Fibroblast of mammary gland (primary cell): Measurements from ENCODE around the gene CEP70.

Source experiments
- DNase-seq: peaks from one replicate; pipeline ENCODE4 v3.0.0-alpha.2; 2010; ENCODE audit warnings: low read depth
- H3K4me3 ChIP-seq: 2 replicates; pipeline ENCODE4 v1.5.1; 2011; ENCODE audit warnings: low read depth, mild to moderate bottlenecking, low read length, moderate library complexity; ENCODE audit not compliant: control insufficient read depth
- CTCF ChIP-seq: conservative IDR thresholded peaks from 2 replicates; pipeline ENCODE4 v1.5.1; 2011; ENCODE audit warnings: low read depth, low read length, inconsistent platforms; ENCODE audit not compliant: control insufficient read depth, insufficient read depth

The CEP70 gene

GRCh38 chr3:138468886-138469285, 125.2 kb downstream of the CEP70 start:
- DNase-seq = no peak
- TF ChIP-seq CTCF = no peak
- no peak overlapping the region for H3K4me3 ChIP-seq

- DNase-seq = no peak
- H3K4me3 ChIP-seq = no peak overlapping the region
- no peak for TF ChIP-seq CTCF
Measured at GRCh38 chr3:138468451-138468850, 125.6 kb downstream of the CEP70 start.

- no peak for TF ChIP-seq CTCF
Measured at GRCh38 chr3:138467931-138468330, 126.1 kb downstream of the CEP70 start.

GRCh38 chr3:138465925-138466324, 128.1 kb downstream of the CEP70 start:
- H3K4me3 ChIP-seq = no peak overlapping the region
- no peak for DNase-seq
- no peak for TF ChIP-seq CTCF

More at GRCh38 chr3:138467931-138468330, 126.1 kb downstream of the CEP70 start:
- no peak overlapping the region for H3K4me3 ChIP-seq
- no peak for DNase-seq

- no peak for DNase-seq
- no peak for TF ChIP-seq CTCF
- no peak overlapping the region for H3K4me3 ChIP-seq
Measured at GRCh38 chr3:138465451-138465850, 128.6 kb downstream of the CEP70 start.

GRCh38 chr3:138464491-138464860, 129.6 kb downstream of the CEP70 start:
- DNase-seq = no peak
- no peak overlapping the region for H3K4me3 ChIP-seq
- no peak for TF ChIP-seq CTCF
